ENCODE results near the gene TBC1D22A.

- TF ChIP-seq EZH2 (IDR thresholded peaks at IDR 0.05; ENCODE audit: borderline replicate concordance) (no peak), CTCF (IDR thresholded peaks at IDR 0.05; ENCODE audit: poor library complexity) (no peak), EZH2phosphoT487 (IDR thresholded peaks at IDR 0.05; ENCODE audit: low read depth, severe bottlenecking, unreplicated experiment) (no peak)
Observed at GRCh38 chr22:46986788-46987187, 224.3 kb downstream of the TBC1D22A start.
